WTC11 (cell line): ENCODE measurements around the gene DYRK2. TPM values are rescaled to one million over a fixed set of nuclear protein-coding genes. Genes with fewer than 3 reads are reported as not detected.

ENCODE experiments used
- ATAC-seq: fragments of 200-7000 bp; cut with Tn5 transposase; 2 replicates; pipeline ENCODE4 v1.10.0; 2021; ENCODE audit warnings: mild to moderate bottlenecking, moderate library complexity
- CTCF ChIA-PET: fragments of 300-600 bp; sonication (Branson Sonifier 250); formaldehyde crosslinking; loops from one replicate; lab custom pipeline; 2021; ENCODE audit warnings: antibody characterized with exemption; lab: Charles Lee
- POLR2A ChIA-PET: fragments of 350-600 bp; sonication (Branson Sonifier 250); formaldehyde crosslinking; loops from one replicate; lab custom pipeline; 2021; ENCODE audit warnings: antibody characterized with exemption; lab: Charles Lee
- DNase-seq: peaks from one replicate; pipeline ENCODE4 v3.0.0; 2021; ENCODE audit warnings: low spot score
- H3K27ac Mint-ChIP-seq: 2 replicates; pipeline ENCODE4 v1.8.0; 2021; ENCODE audit warnings: mixed read lengths
- H3K27me3 Mint-ChIP-seq: 2 replicates; pipeline ENCODE4 v1.8.0; 2021; ENCODE audit warnings: low read depth, mild to moderate bottlenecking, moderate library complexity, mixed read lengths
- H3K36me3 Mint-ChIP-seq: 2 replicates; pipeline ENCODE4 v1.8.0; 2021; ENCODE audit warnings: mixed read lengths
- H3K4me1 Mint-ChIP-seq: 2 replicates; pipeline ENCODE4 v1.8.0; 2022; ENCODE audit warnings: mixed read lengths
- H3K4me3 Mint-ChIP-seq: 2 replicates; pipeline ENCODE4 v1.8.0; 2021; ENCODE audit warnings: mild to moderate bottlenecking, moderate library complexity, mixed read lengths
- H3K9me3 Mint-ChIP-seq: 2 replicates; pipeline ENCODE4 v1.8.0; 2021; ENCODE audit warnings: mixed read lengths
- CBFB ChIP-seq: sonication (generic); formaldehyde crosslinking; IDR thresholded peaks from 2 replicates; pipeline ENCODE4 v1.8.1; 2022; ENCODE audit warnings: mild to moderate bottlenecking, low read depth, missing genetic modification reagents
- CREB1 ChIP-seq: sonication (generic); formaldehyde crosslinking; IDR thresholded peaks from 2 replicates; pipeline ENCODE4 v1.8.0; 2023; ENCODE audit warnings: mild to moderate bottlenecking, missing genetic modification reagents
- CREM ChIP-seq: sonication (generic); formaldehyde crosslinking; IDR thresholded peaks from 2 replicates; pipeline ENCODE4 v1.8.1; 2022; ENCODE audit warnings: mild to moderate bottlenecking, missing genetic modification reagents, moderate library complexity
- E2F5 ChIP-seq: sonication (generic); formaldehyde crosslinking; IDR thresholded peaks from 2 replicates; pipeline ENCODE4 v1.8.1; 2022; ENCODE audit warnings: mild to moderate bottlenecking, moderate library complexity, missing genetic modification reagents
- FOXP4 ChIP-seq: sonication (generic); formaldehyde crosslinking; IDR thresholded peaks from 2 replicates; pipeline ENCODE4 v1.8.0; 2022; ENCODE audit warnings: mild to moderate bottlenecking, missing genetic modification reagents
- GABPB1 ChIP-seq: sonication (generic); formaldehyde crosslinking; IDR thresholded peaks from 2 replicates; pipeline ENCODE4 v1.8.1; 2023; ENCODE audit warnings: mild to moderate bottlenecking, missing genetic modification reagents
- MYBL2 ChIP-seq: sonication (generic); formaldehyde crosslinking; IDR thresholded peaks from 2 replicates; pipeline ENCODE4 v1.8.1; 2023; ENCODE audit warnings: mild to moderate bottlenecking, moderate library complexity, missing genetic modification reagents
- NFATC4 ChIP-seq: fragments of 250-450 bp; sonication (Bioruptor Pico); IDR thresholded peaks from 2 replicates; pipeline ENCODE4 v1.9.0; 2021; ENCODE audit warnings: mild to moderate bottlenecking
- OVOL2 ChIP-seq: fragments of 250-450 bp; sonication (Bioruptor Pico); IDR thresholded peaks from 2 replicates; pipeline ENCODE4 v1.9.0; 2021; ENCODE audit warnings: mild to moderate bottlenecking, borderline replicate concordance
- PREB ChIP-seq: sonication (generic); formaldehyde crosslinking; IDR thresholded peaks from 2 replicates; pipeline ENCODE4 v1.8.1; 2022; ENCODE audit warnings: mild to moderate bottlenecking, missing genetic modification reagents, moderate library complexity, borderline replicate concordance
- RELA ChIP-seq: sonication (generic); formaldehyde crosslinking; IDR thresholded peaks from 2 replicates; pipeline ENCODE4 v1.8.1; 2022; ENCODE audit warnings: missing genetic modification reagents, mild to moderate bottlenecking, borderline replicate concordance
- TEAD1 ChIP-seq: sonication (generic); formaldehyde crosslinking; IDR thresholded peaks from 2 replicates; pipeline ENCODE4 v1.8.0; 2022; ENCODE audit warnings: mild to moderate bottlenecking, missing genetic modification reagents
- ZNF121 ChIP-seq: sonication (generic); formaldehyde crosslinking; IDR thresholded peaks from 2 replicates; pipeline ENCODE4 v1.8.0; 2023; ENCODE audit warnings: missing genetic modification reagents
- ZNF263 ChIP-seq: sonication (generic); formaldehyde crosslinking; IDR thresholded peaks from 2 replicates; pipeline ENCODE4 v1.8.1; 2022; ENCODE audit warnings: low read depth, mild to moderate bottlenecking, moderate library complexity, missing genetic modification reagents
- total RNA-seq: library from RNA; stranded (reverse); gene quantifications from 3 replicates; pipeline ENCODE4 v1.2.3, GENCODE V29; 2021
- TF ChIP-seq, protein P1 (sequence below): sonication (generic); formaldehyde crosslinking; IDR thresholded peaks from 2 replicates; pipeline ENCODE4 v1.8.0; 2023; ENCODE audit warnings: mild to moderate bottlenecking, missing genetic modification reagents
- TF ChIP-seq, protein P2 (sequence below): sonication (generic); formaldehyde crosslinking; IDR thresholded peaks from 2 replicates; pipeline ENCODE4 v1.8.1; 2022; ENCODE audit warnings: low read depth, missing genetic modification reagents, borderline replicate concordance
- TF ChIP-seq, protein P3 (sequence below): sonication (generic); formaldehyde crosslinking; IDR thresholded peaks from 2 replicates; pipeline ENCODE4 v1.8.0; 2023; ENCODE audit warnings: missing genetic modification reagents, mild to moderate bottlenecking, borderline replicate concordance

DYRK2 gene
- total RNA-seq, 1 experiment from 2014 or later, result 36.1 TPM

DNA sequence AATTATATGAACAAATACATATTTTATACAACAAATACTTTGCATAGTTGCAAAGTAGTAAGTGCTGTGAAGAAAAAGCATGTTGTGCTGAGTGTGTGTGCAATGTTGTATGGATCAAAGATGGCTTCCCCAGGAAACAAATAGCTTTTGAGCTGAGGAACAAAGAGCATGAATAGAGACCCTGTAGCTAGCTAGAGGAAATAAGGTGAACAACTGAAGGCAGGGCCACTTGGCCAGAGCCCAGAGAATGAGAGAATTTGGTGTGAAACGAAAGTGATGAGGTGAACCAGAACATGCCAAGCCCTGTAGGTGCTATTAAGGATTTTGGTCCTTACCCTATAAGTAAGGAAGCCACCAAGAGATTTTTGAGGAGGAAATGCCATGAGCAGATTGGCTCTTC is 17.1 kb downstream of the DYRK2 start:
- peaks cover 7% of the 10 kb centered on the region; the same call in 1 of the 2 replicates for H3K36me3 Mint-ChIP-seq
- no peaks in the 10 kb centered on the region for H3K27me3 Mint-ChIP-seq
- ChIA-PET CTCF (no interaction called here), POLR2A (no interaction called here)
- H3K9me3 Mint-ChIP-seq, result 0 out of 2 replicates have a peak, but pooled peaks cover 5% of the 10 kb centered on the region
- no peak overlapping the region; the same call in 1 of the 2 replicates for H3K27ac Mint-ChIP-seq
- H3K4me3 Mint-ChIP-seq, result no peak overlapping the region
- DNase-seq (no peak), ATAC-seq (no peak)
- no peak for TF ChIP-seq GABPB1
- TF ChIP-seq, protein P1, sequence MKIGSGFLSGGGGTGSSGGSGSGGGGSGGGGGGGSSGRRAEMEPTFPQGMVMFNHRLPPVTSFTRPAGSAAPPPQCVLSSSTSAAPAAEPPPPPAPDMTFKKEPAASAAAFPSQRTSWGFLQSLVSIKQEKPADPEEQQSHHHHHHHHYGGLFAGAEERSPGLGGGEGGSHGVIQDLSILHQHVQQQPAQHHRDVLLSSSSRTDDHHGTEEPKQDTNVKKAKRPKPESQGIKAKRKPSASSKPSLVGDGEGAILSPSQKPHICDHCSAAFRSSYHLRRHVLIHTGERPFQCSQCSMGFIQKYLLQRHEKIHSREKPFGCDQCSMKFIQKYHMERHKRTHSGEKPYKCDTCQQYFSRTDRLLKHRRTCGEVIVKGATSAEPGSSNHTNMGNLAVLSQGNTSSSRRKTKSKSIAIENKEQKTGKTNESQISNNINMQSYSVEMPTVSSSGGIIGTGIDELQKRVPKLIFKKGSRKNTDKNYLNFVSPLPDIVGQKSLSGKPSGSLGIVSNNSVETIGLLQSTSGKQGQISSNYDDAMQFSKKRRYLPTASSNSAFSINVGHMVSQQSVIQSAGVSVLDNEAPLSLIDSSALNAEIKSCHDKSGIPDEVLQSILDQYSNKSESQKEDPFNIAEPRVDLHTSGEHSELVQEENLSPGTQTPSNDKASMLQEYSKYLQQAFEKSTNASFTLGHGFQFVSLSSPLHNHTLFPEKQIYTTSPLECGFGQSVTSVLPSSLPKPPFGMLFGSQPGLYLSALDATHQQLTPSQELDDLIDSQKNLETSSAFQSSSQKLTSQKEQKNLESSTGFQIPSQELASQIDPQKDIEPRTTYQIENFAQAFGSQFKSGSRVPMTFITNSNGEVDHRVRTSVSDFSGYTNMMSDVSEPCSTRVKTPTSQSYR, result no peak
- no peak for TF ChIP-seq ZNF121 (CRISPR knock-in tag)
- no peak for TF ChIP-seq ZNF263 (CRISPR knock-in tag)
- TF ChIP-seq TEAD1 (CRISPR knock-in tag), result no peak
- TF ChIP-seq E2F5 (CRISPR knock-in tag), result no peak
- no peak for TF ChIP-seq OVOL2
- TF ChIP-seq FOXP4 (CRISPR knock-in tag), result no peak
- TF ChIP-seq, protein P2, sequence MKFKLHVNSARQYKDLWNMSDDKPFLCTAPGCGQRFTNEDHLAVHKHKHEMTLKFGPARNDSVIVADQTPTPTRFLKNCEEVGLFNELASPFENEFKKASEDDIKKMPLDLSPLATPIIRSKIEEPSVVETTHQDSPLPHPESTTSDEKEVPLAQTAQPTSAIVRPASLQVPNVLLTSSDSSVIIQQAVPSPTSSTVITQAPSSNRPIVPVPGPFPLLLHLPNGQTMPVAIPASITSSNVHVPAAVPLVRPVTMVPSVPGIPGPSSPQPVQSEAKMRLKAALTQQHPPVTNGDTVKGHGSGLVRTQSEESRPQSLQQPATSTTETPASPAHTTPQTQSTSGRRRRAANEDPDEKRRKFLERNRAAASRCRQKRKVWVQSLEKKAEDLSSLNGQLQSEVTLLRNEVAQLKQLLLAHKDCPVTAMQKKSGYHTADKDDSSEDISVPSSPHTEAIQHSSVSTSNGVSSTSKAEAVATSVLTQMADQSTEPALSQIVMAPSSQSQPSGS (CRISPR knock-in tag), result no peak
- no peak for TF ChIP-seq RELA (CRISPR knock-in tag)
- TF ChIP-seq CBFB (CRISPR knock-in tag), result no peak
- no peak for TF ChIP-seq CREB1 (CRISPR knock-in tag)
- H3K4me1 Mint-ChIP-seq, result peaks cover 19% of the 10 kb centered on the region

- H3K9me3 Mint-ChIP-seq, result peaks cover 9% of the 10 kb centered on the region
- H3K4me1 Mint-ChIP-seq, result peaks cover 12% of the 10 kb centered on the region
- no peak for TF ChIP-seq NFATC4
- TF ChIP-seq ZNF121 (CRISPR knock-in tag), result no peak
- TF ChIP-seq, protein P3, sequence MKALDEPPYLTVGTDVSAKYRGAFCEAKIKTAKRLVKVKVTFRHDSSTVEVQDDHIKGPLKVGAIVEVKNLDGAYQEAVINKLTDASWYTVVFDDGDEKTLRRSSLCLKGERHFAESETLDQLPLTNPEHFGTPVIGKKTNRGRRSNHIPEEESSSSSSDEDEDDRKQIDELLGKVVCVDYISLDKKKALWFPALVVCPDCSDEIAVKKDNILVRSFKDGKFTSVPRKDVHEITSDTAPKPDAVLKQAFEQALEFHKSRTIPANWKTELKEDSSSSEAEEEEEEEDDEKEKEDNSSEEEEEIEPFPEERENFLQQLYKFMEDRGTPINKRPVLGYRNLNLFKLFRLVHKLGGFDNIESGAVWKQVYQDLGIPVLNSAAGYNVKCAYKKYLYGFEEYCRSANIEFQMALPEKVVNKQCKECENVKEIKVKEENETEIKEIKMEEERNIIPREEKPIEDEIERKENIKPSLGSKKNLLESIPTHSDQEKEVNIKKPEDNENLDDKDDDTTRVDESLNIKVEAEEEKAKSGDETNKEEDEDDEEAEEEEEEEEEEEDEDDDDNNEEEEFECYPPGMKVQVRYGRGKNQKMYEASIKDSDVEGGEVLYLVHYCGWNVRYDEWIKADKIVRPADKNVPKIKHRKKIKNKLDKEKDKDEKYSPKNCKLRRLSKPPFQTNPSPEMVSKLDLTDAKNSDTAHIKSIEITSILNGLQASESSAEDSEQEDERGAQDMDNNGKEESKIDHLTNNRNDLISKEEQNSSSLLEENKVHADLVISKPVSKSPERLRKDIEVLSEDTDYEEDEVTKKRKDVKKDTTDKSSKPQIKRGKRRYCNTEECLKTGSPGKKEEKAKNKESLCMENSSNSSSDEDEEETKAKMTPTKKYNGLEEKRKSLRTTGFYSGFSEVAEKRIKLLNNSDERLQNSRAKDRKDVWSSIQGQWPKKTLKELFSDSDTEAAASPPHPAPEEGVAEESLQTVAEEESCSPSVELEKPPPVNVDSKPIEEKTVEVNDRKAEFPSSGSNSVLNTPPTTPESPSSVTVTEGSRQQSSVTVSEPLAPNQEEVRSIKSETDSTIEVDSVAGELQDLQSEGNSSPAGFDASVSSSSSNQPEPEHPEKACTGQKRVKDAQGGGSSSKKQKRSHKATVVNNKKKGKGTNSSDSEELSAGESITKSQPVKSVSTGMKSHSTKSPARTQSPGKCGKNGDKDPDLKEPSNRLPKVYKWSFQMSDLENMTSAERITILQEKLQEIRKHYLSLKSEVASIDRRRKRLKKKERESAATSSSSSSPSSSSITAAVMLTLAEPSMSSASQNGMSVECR, result no peak
- TF ChIP-seq PREB (CRISPR knock-in tag), result no peak
- no peak for TF ChIP-seq MYBL2 (CRISPR knock-in tag)
- TF ChIP-seq CREM (CRISPR knock-in tag), result no peak
- ChIA-PET CTCF (no interaction called here), POLR2A (interaction anchor here (0.8 kb wide), 1 partner anchor 276 kb away, joined by 7 read pairs; no protein-coding TSS in a partner anchor)
- H3K36me3 Mint-ChIP-seq, result peaks cover 7% of the 10 kb centered on the region; the same call in 1 of the 2 replicates
- no peak overlapping the region for H3K27ac Mint-ChIP-seq
- no peak overlapping the region for H3K4me3 Mint-ChIP-seq
- DNase-seq, result no peak
- no peak for ATAC-seq
- H3K27me3 Mint-ChIP-seq, result no peaks in the 10 kb centered on the region
Observed at GRCh38 chr12:67666605-67667004, 18.1 kb downstream of the DYRK2 start.
